ENCODE data around the gene TMPRSS9.

TMPRSS9 gene

GRCh38 chr19:2458054-2458453 is 98.0 kb downstream of the TMPRSS9 start:
- TF ChIP-seq GATA2 (IDR thresholded peaks at IDR 0.05; ENCODE audit: low read depth, low read length): no peak
- no peak for TF ChIP-seq GATA3 (IDR thresholded peaks at IDR 0.05; ENCODE audit: low read depth, low read length)

DNA sequence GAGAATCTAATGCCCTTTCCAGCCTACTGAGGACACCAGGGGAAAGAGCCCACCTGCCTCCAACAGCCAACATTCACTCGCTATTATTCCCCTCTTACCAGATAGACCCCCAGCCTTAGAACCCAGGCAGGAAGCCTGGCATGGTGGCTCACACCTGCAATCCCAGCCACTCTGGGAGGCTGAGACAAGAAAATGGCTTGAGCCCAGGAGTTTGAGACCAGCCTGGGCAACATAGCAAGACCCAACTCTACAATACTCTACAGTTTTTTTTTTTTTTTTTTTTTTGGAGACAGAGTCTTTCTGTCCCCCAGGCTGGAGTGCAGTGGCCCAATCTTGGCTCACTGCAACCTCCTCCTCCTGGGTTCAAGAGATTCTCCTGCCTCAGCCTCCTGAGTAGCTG is 100.2 kb downstream of the TMPRSS9 start:
- TF ChIP-seq GATA2 (IDR thresholded peaks at IDR 0.05; ENCODE audit: low read depth, low read length) (no peak), GATA3 (IDR thresholded peaks at IDR 0.05; ENCODE audit: low read depth, low read length) (no peak)

DNA sequence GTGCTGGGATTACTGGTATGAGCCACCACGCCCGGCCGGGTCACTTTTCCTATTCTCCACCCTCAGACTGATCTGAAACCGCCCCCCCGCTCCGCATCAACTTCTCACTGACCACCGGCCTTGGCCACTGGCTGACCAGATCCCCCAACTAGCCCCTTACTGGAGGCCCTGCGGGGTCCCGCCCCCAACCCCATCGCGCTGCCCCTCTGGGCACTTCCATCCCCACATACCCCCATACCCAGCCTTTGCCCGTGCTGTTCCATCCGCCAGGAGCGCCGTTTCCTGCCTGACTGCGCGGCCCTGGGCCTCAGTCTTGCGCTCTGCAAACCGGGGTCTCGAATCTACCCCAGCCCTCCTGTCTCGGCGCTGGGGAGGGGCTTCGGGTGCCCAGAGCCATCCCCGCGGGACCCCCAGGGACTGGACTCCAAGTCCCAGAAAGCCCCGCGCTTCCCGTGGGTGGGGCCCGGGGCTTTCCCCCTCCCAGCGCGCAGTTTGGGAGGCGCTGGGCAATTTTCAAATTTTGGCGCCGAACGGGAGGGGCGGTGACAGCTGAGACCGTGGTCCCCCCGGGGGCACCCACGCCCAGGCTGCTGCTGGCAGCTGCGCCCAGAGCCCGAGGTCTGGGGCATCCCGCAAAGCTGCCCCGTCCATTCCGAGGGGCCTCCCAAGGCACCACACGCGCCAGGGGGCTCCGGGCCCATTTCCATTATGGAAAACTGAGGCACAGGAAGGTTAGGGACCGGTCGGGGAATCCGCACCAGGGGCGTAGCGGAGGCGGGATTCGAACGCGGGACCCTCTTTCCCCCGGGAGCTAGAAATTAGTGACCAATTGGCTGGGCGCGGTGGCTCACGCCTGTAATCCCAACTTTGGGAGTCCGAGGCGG is 101.9 kb downstream of the TMPRSS9 start:
- TF ChIP-seq GATA2 (IDR thresholded peaks at IDR 0.05; ENCODE audit: low read depth, low read length): no peak
- no peak for TF ChIP-seq GATA3 (IDR thresholded peaks at IDR 0.05; ENCODE audit: low read depth, low read length)

GRCh38 chr19:2462635-2463421 is 102.8 kb downstream of the TMPRSS9 start:
- TF ChIP-seq GATA3 (IDR thresholded peaks at IDR 0.05; ENCODE audit: low read depth, low read length) (no peak), GATA2 (IDR thresholded peaks at IDR 0.05; ENCODE audit: low read depth, low read length) (no peak)

GRCh38 chr19:2464389-2464788 is 104.3 kb downstream of the TMPRSS9 start:
- TF ChIP-seq GATA3 (IDR thresholded peaks at IDR 0.05; ENCODE audit: low read depth, low read length) (no peak), GATA2 (IDR thresholded peaks at IDR 0.05; ENCODE audit: low read depth, low read length) (no peak)

GRCh38 chr19:2468596-2468995 is 108.5 kb downstream of the TMPRSS9 start:
- no peak for TF ChIP-seq GATA3 (IDR thresholded peaks at IDR 0.05; ENCODE audit: low read depth, low read length)
- no peak for TF ChIP-seq GATA2 (IDR thresholded peaks at IDR 0.05; ENCODE audit: low read depth, low read length)

DNA sequence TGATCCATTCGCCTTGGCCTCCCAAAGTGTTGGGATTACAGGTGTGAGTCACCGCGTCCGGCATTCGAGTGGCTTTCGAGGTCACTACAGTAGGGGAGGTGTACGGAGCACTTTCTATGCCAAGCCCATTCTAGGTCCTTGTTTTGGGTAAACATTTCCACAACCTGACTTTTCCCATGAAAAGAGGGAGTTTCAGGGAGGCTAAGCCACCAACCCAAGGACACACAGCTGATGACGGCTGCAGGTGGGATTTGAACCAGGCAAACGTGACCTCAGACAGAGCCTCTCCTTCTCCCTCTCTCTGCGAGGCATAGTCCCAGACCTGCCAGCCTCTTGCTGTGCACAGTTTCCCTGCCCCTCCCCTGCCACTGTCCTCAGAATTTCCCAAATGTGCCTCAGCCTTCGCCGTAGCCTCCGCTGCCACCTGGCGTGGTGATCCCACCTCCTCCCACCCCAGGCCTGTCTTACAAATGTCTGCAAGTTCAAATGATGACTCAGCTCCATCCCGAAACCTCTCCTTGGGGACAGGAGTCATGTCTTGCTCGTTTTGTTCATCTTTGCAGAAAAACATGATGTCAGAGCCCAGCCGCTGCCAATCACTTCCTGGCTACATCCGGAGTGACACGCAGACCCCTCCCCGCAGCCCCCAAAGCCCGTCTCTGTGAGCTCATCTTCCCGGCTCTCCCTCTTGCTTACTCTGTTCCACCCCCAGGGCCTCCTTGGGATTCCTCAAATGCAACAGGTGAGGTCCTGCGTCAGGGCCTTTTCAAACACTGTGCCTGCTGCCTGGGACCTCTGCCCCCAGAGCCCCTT is 109.2 kb downstream of the TMPRSS9 start:
- no peak for TF ChIP-seq GATA3 (IDR thresholded peaks at IDR 0.05; ENCODE audit: low read depth, low read length)
- no peak for TF ChIP-seq GATA2 (IDR thresholded peaks at IDR 0.05; ENCODE audit: low read depth, low read length)

DNA sequence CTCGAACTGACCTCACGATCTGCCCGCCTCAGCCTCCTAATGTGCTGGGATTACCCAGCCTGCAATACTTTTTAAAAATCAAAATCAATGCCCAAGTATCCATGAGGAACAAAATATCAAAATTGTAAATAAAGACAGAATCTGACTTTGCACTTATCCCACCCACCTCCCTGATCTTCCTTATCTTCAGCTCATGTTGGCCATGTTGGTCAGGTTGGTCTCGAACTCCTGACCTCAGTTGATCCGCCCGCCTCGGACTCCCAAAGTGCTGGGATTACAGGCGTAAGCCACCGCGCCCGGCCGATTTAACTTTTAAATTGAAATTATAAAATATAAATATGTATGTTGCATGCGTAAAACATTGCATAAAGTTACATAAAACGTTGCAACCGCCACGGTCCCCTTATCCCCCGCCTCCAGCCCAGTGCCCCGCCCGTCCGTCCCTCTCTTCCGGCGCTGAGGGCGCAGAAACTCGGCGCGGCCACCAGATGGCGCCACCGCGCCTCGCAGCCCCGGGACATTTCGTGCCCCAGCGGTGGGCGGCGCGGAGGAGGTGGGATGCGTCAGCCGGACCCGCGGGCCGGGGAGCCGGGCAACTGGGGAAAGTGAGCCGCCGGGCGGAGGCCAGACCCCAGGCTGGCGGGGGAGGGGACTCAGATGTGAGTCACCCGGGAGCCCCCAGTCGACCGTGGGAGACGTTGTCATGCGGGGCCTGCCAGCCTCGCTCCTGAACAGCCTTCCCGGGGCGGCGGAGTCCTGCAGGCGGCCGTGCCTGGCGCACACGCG is 114.4 kb downstream of the TMPRSS9 start:
- TF ChIP-seq GATA3 (IDR thresholded peaks at IDR 0.05; ENCODE audit: low read depth, low read length) (no peak), GATA2 (IDR thresholded peaks at IDR 0.05; ENCODE audit: low read depth, low read length) (no peak)

- TF ChIP-seq GATA2 (IDR thresholded peaks at IDR 0.05; ENCODE audit: low read depth, low read length): no peak
- no peak for TF ChIP-seq GATA3 (IDR thresholded peaks at IDR 0.05; ENCODE audit: low read depth, low read length)
Measured at GRCh38 chr19:2475018-2475701, 115.1 kb downstream of the TMPRSS9 start.

All from SH-SY5Y (cell line).